SK-MEL-5 (cell line): ENCODE data around the gene SERPINB1. TPM values are rescaled to one million over a fixed set of nuclear protein-coding genes. Genes with fewer than 3 reads are reported as not detected.
"Not testable (repeated sequence)": the region's sequence is repeated elsewhere in the genome, so short reads cannot be mapped to it uniquely, and the experiment has no call there.

ENCODE experiments used
- DNase-seq: peaks from one replicate; pipeline ENCODE4 v3.0.0-alpha.2; 2016; ENCODE audit warnings: low read depth, low spot score
- in situ Hi-C: cut with HindIII; loops from 2 replicates; pipeline ENCODE4 v1.10.0; 2016; ENCODE audit warnings: low sequenced_read_pairs, high pct_unique_total_duplicates, low pct_unique_long_range_greater_than_20kb
- total RNA-seq: library from RNA; depleted of rRNA; stranded (reverse); fragments of >200 nt; shearing (Covaris generic); gene quantifications from 2 replicates; pipeline ENCODE4 v1.2.3, GENCODE V29; 2014

The SERPINB1 gene
- total RNA-seq, 1 experiment from 2014 or later = 4.4 TPM

DNA sequence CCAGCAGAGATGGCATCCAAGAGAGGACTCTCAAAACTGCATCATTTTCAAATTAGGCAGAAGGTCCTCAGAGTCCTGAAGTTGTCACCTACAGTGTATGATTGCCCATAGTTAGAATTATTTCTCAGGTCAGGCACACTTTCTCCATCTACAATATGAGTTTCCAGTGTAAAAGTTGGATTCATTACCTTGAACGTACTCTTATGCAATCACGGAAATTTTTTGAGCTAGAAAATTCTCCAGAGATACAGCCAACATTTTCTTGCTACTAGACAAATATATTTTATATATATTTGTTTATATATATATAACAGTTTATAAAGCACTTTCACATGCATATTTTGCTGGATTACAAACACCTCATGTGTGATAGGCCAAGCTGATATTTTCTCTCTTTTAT lies 29.4 kb upstream of the SERPINB1 start:
- in situ Hi-C loops = no loop called here
- DNase-seq = no peak

DNA sequence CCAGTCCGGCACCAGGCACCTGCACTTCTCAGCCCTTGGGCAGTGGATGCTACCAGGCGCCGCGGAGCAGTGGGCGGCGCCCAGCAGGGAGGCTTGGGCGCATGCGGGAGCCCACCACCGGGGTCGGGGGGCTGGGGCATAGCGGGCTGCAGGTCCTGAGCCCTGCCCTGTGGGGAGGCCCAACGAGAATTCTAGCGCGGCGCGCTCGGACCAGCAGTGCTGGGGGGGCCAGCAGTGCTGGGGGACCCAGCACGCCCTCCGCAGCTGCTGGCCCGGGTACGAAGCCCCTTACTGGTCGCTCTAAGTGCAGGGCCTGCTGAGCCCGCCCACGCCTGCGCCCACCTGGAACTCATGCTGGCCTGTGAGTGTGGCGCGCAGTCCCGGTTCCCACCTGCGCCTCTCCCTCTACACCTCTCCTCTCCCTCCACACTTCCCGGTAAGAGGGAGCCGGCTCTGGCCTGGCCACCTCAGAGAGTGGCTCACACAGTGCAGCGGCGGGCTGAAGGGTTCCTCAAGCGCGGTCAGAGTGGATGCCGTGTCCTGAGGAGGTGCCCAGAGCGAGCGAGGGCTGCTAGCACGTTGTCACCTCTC lies 28.5 kb upstream of the SERPINB1 start:
- in situ Hi-C loops = no loop called here
- DNase-seq = no peak

DNA sequence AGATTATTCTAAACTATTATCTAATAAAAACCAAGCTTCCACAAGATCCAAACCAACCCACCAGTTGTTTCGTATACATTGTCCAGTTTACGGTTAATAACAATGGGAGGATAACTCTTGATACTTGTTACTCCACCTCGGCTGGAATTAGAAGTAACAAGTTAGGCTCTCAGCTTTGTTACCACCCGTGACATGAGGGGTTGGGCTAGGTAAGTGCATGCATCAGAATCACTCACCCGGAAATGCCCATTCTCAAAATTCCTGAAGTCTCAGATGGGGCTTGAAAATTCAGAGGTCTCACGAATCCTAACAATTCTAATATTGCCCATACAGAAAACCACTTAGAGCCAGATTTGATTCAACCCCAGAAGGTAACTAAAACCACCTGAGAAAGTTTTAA lies 27.0 kb upstream of the SERPINB1 start:
- in situ Hi-C loops = no loop called here
- DNase-seq = no peak

DNA sequence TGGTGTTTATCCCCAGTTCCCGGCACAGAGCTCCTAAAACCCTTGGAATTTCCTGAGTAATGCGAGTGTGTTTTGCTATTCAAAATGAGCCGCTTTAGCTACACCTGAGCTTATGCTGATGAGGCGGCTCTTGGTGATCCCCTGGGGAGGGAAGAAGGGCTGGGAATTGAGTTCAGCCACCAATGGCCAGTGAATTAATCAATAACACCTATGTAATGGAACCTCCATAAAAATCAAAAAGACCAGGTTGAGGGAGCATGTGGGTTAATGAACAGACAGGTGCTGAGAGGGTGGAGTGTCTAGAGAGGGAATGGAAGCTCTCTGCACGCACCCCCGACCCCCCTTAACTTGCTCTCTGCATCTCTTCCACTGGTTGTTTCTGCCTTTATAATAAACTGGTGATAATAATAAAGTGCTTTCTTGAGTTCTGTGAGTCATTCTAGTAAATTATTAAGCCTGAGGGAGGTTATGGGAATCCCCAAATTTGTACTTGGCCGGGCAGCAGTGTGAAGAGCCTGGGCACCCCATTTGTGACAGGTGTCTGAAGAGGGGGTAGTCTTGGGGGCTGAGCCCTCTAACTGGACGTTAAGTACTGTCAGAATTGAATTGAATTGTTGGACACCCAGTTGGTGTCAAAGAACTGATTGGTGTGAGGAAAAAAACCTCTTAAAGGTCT lies 24.6 kb upstream of the SERPINB1 start:
- in situ Hi-C loops = no loop called here

DNA sequence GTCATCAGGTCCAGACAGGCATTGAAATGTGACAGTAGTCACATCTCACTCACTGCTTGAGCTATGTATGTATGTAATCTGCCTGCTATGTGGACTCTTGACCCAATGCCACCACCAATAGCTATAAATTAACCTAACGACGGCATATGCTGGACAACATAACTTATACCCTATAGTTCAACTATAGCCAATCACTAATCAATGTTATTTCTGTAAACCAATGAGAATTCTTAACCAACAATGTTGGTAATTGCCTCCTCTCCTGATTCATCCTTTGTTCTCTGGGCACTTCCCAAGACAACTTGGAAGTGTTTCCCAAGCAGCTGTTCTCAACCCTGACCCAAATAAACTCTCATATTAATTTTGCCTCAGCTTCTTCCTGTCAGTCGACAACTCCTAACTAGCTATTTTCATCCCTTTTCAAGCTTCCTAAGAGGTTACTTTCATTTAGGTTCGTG lies 24.1 kb upstream of the SERPINB1 start:
- in situ Hi-C loops = no loop called here
- DNase-seq = no peak

More for the DNA sequence above, 24.6 kb upstream of the SERPINB1 start:
- no peak for DNase-seq

DNA sequence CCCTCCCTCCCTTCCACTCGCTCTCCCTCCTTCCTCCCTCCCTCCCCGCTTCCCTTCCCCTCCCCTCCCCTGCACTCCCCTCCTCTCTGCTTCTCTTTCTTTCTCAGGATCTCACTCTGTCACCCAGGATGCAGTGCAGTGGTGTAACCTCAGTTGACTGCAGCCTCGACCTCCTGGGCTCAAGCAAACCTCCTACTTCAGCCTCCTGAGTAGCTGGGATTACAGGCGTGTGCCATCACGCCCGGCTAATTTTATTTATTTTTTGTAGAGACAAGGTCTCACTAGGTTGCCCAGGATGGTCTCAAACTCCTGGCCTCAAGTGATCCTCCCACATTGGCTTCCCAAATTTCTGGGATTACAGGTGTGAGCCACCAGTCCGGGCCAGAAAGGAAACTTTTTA lies 23.6 kb upstream of the SERPINB1 start:
- in situ Hi-C loops = no loop called here
- no peak for DNase-seq

DNA sequence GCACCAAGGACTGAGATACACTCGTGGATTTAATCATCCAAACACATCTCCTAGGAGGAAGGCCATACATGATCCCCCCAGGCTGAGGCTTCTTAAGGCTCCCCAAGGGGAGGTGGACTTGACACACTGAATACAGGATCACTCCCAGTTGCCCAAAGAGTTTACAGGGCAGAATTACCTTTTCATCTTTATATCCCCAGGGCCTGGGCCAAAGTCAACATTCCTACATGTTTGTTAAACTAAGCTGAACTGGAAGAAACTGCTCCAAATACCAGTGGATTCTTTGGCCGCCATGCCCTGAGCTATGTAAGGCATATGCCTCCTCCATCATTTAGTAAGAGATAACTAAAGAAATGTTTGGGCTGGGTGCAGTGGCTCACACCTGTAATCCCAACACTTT lies 22.2 kb upstream of the SERPINB1 start:
- in situ Hi-C loops = no loop called here
- no peak for DNase-seq

DNA sequence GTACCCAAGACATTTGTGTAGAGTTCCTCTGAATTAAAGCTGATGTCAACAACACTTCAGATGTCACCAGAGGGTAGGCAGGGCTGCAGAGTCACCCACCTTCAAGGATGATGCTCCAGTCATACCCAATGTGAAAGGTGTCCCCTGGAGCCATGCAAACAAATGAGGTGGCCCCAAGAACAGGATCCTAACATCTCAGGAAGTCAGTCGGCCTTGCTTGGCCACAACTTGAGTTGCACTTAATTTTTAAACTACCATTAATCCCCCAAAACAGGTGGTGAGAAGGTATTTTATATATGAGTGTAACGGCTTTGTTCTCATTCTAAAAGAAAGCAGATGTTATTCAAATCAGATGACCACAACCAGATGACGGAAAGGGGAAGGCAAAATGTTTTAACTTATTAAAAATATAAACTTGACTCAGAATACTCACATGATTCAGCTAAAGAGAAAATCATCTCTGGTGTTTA lies 21.1 kb upstream of the SERPINB1 start:
- no peak for DNase-seq
- in situ Hi-C loops = no loop called here

DNA sequence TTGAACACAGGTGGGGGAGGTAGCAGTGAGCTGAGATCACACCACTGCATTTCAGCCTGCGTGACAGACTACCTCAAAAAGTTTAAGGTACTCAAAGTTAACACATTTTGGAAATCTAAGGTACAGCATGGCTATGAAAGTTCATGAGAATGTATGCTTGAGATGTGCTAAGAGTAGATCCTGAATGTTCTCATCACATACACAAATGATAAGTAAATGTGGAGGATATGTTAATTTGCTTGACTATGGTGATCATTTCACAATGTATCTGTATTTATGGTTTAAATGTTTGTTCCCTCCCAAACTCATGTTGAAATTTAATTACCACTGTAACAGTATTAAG lies 20.1 kb upstream of the SERPINB1 start:
- in situ Hi-C loops = no loop called here
- no peak for DNase-seq

DNA sequence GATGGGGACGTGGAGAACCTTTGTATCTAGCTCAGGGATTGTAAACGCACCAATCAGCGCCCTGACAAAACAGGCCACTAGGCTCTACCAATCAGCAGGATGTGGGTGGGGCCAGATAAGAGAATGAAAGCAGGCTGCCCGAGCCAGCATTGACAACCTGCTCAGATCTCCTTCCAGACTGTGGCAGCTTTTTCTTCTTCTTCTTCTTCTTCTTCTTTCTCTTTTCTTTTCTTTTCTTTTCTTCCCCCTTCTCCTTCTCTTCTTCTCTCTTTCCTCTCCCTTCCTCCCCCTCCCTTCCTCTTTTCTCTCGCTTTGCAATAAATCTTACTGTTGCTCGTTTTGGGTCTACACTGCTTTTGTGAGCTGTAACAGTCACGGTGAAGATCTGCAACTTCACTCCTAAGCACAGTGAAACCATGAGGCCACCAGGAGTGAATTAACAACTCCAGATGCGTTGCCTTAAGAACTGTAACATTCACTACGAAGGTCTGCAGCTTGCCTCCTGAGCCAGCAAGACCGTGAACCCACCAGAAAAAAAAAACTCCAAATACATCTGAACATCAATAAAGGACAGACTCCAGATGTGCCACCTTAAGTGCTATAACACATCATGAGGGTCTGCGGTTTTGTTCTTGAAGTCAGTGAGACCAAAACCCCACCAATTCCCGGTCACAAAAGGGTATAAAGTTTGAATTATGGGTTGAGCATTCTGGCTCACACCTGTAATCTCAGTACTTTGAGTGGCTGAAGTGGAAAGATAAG lies 19.6 kb upstream of the SERPINB1 start:
- in situ Hi-C loops = no loop called here
- no peak for DNase-seq

DNA sequence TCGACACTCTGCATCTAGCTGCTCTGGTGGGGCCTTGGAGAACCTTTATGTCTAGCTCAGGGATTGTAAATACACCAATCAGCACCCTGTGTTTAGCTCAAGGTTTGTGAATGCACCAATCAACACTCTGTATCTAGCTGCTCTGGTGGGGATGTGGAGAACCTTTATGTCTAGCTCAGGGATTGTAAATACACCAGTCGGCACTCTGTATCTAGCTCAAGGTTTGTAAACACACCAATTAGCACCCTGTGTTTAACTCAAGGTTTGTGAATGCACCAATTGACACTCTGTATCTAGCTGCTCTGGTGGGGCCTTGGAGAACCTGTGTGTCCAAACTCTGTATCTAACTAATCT lies 19.0 kb upstream of the SERPINB1 start:
- DNase-seq, in situ Hi-C loops: not testable (repeated sequence)

DNA sequence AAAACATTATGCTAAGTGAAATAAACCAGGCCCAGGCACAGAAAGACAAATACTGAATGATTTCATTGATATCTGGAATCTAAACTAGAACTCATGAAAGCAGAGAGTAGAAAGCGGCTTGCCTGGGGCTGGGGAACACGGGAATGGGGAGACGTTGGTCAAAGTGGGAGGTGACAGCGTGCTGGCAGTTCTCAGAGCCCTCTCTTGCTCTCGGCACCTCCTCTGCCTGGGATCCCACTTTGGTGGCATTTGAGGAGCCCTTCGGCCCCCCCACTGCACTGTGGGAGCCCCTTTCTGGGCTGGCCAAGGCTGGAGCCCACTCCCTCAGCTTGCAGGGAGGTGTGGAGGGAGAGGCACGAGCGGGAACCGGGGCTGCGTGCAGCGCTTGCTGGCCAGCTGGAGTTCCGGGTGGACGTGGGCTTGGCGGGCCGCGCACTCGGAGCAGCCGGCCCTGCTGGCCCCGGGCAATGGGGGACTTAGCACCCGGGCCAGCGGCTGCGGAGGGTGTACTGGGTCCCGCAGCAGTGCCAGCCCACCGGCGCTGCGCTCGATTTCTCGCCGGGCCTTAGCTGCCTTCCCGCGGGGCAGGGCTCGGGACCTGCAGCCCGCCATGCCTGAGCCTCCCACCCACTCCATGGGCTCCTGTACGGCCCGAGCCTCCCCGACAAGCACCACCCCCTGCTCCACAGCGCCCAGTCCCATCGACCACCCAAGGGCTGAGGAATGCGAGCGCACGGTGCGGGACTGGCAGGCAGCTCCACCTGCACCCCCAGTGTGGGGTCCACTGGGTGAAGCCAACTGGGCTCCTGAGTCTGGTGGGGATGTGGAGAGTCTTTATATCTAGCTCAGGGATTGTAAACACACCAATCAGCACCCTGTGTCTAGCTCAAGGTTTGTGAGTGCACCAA lies 18.4 kb upstream of the SERPINB1 start:
- DNase-seq, in situ Hi-C loops: not testable (repeated sequence)

DNA sequence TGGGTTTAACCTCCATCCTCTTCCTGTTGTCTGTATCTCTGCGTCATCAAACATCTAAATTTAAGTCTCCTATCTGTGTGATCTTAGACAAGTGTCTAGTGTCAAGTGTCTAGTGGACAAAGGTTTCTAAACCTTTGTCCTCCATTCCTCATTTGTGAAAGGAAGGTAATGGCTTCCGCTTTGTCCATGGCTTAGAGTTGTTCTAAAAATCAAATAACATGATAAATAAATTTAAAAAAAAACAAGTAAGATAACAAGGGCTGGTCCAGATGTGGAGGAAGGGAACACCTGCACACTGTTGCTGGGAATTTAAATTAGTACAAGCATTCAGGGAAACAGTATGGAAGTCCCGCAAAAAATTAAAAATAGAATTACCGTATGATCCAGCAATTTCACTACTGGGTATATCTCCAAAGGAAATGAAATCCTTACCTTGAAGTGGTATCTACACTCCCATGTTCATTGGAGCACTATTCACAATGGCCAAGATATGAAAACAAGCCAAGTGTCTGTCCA lies 17.6 kb upstream of the SERPINB1 start:
- in situ Hi-C loops = no loop called here
- no peak for DNase-seq

DNA sequence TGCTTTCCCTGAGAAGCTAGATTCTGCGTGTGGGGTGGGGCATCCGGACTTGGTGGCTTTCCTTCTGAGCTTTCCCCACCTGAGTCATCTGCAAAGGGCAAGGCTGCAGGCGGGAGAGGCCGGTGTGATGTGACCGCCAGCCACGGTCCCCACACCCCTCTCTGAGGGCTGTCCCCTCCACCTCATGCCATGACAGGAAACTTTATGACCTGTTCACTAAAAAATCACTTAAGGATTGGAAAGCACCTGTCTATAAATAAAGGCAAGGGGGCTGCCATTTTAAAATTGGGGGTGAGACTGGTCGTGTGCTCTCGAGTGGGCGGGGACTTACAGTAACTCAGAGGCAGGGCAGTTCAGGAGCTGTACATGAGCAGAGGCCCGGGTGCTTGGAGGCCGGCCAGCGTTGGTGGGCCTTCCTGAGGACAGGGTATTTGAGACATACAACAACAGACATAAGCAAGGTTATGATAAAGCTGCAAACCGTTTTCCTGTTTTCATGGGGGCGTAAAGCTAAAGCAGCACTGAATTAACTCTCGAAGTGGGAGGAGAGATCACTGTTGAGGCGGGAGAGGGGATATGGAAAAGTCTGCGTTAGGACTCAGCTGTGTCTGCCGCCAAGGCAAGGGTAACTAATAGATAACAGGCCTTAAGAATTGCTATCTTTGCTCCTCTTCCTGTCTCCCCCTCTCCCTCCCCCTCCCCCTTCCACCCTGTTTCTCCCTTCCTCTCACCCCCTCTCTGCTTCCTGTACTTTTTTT lies 16.1 kb upstream of the SERPINB1 start:
- DNase-seq = no peak
- in situ Hi-C loops = no loop called here

DNA sequence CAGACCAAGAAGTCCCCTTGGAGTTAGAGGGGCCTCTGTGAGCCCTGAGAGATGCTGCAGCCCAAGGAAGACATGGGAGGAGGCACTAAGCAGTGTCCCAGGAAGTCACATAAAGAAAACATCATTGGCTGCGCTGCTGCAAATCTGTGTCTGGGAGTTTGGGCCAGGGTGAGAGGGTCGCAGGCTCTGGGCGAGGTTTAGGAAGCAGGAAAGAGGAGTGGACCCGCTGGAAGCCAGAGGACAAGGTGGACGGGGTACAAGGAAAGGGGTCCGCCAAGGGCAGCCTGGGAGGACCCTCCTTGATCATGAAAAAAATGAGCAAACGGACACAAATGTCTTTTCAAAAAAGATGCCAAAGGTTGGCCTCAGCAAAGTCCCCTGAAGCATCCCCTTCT lies 15.5 kb upstream of the SERPINB1 start:
- in situ Hi-C loops = no loop called here
- DNase-seq = no peak

DNA sequence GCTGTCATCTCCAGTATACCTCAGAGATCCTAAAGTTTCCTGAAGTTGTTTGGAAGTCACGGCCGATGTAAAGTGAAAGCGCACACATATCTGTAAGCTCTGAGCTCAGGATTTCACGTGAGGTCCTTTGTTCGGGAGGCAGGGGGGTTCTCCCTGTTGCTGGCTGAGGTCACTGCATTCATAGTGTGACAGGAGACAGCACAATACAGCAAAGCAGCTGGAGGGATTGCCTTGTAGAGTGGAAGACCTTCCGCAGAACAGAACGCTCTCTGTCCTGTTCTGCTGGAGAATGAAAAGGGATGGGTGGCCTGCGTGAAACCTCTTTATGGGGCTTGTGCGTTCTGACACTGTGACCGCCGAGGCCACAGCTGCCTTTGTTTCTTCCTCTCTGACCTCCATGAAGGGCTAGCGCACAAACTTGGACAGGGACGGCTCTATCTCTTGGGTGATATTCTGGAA lies 13.4 kb upstream of the SERPINB1 start:
- in situ Hi-C loops = no loop called here
- no peak for DNase-seq

DNA sequence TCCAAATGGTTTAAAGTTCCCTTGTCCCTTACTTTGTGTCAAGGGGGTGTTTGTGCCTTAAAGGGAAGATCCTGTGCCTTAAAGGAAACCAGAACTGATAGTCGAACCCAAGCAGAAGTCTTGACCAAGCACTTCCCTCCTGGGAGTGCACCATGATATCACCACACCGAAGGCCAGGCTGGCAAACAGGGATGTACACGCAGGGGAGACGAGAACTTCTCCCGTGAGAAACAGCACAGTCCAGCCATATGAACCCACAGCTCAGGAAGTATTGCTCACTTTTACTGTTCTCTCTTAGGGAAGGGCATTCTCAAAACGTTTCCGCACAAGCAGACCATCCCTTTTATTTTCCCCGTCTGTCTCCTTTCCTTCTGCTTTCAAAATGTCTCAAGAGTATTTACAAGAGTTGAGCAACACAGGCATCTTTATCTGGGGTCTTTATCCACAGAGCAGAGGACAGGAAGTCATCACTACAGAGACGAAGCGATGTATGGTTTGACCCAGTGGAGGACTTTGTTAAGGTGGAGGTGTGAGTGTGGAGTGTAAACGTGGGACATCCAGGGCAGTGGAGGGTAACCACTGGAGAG lies 12.8 kb upstream of the SERPINB1 start:
- in situ Hi-C loops = no loop called here
- no peak for DNase-seq
